Right cardiac atrium (tissue), 5 donors: ENCODE measurements around the gene ASCC1. TPM values are rescaled to one million over a fixed set of nuclear protein-coding genes. Genes with fewer than 3 reads are reported as not detected.
A peak's percentile ranks its signal among the peaks of the same experiment; 100 is the strongest.
"Not testable (repeated sequence)": the region's sequence is repeated elsewhere in the genome, so short reads cannot be mapped to it uniquely, and the experiment has no call there.

Experiments
- ATAC-seq, 2 donors: fragments of 200-7000 bp; cut with Tn5 transposase; one replicate each; pipeline versions ENCODE4 v1.8.0 to v1.9.1; 2020; ENCODE audit warnings: moderate library complexity in 2 of 2, mild to moderate bottlenecking in 1 of 2
- DNase-seq, 3 donors: peaks; one replicate each; pipeline ENCODE4 v3.0.0-alpha.2; 2020
- H3K27ac ChIP-seq: one replicate; pipeline ENCODE4 v1.5.1; 2013; ENCODE audit warnings: mild to moderate bottlenecking, low read length, control low read depth, moderate library complexity
- H3K27me3 ChIP-seq: one replicate; pipeline ENCODE4 v1.6.1; 2013; ENCODE audit not compliant: control insufficient read depth, insufficient read depth
- H3K4me1 ChIP-seq: one replicate; pipeline ENCODE4 v1.6.1; 2013; ENCODE audit warnings: low read length; ENCODE audit not compliant: control insufficient read depth, insufficient read depth
- H3K4me3 ChIP-seq: one replicate; pipeline ENCODE4 v1.5.1; 2013; ENCODE audit warnings: low read length, control low read depth
- H3K9me3 ChIP-seq: one replicate; pipeline ENCODE4 v1.6.1; 2013; ENCODE audit warnings: low read length; ENCODE audit not compliant: control insufficient read depth
- WGBS: extraction: QIAGEN DNeasy Blood & Tissue Kit; methylation state at CpG from one replicate; pipeline ENCODE4 v1.1.7; 2013; 5-methylcytosine and 5-hydroxymethylcytosine counted together
- intact Hi-C, 4 donors: fragments of 100-400 bp; cut with DNase I; formaldehyde crosslinking; loops; one replicate each; pipeline versions ENCODE4 v1.11.0 to v1.14.0; 2022 to 2023
- polyA plus RNA-seq: library from polyadenylated mRNA; stranded (reverse); fragments of 200-250 nt; gene quantifications from one replicate; pipeline ENCODE4 v1.2.3, GENCODE V29; 2013
- total RNA-seq, 4 donors: library from RNA; stranded (reverse); fragmentation: NEBNext Ultra II Directional; extraction: Animal tissue kit (Norgen Biotek cat#: 25700); gene quantifications; one replicate each; pipeline ENCODE4 v1.2.1, GENCODE V29; 2021
- donor health status: healthy with polysubstance abuse.
- donor health status: DM: no; HTN: yes; CAD: no.
- donor health status: DM: no; HTN: no; CAD: no.
- donor health status: DM: no; HTN: yes; CAD: no; lungs with severe emphysema.
- donor health status: DM: yes; HTN: yes; CAD: no.

Gene ASCC1
- total and polyA plus RNA-seq, 5 donors: 26.0 to 37.9 (median 31.6) TPM

- intact Hi-C loops, DNase-seq, H3K4me3 ChIP-seq, H3K9me3 ChIP-seq, H3K4me1 ChIP-seq, ATAC-seq, H3K27ac ChIP-seq, H3K27me3 ChIP-seq: not testable (repeated sequence)
- WGBS: 95% methylated on average over 3 of the region's 3 CpGs
Measured at GRCh38 chr10:72108004-72108370, 108.1 kb downstream of the ASCC1 start.

GRCh38 chr10:72107325-72108003 is 108.6 kb downstream of the ASCC1 start:
- intact Hi-C loops: no loop called here
- no peak for DNase-seq
- Histone ChIP-seq H3K9me3 (no peaks in the 10 kb centered on the region), H3K27me3 (no peaks in the 10 kb centered on the region), H3K27ac (no peak overlapping the region), H3K4me1 (peaks cover 5% of the 10 kb centered on the region), H3K4me3 (no peak overlapping the region)
- WGBS: 56% methylated on average over 3 of the region's 3 CpGs
- ATAC-seq: no peak

GRCh38 chr10:72106896-72107295 is 109.2 kb downstream of the ASCC1 start:
- intact Hi-C loops: no loop called here

GRCh38 chr10:72106154-72106849 is 109.8 kb downstream of the ASCC1 start:
- WGBS: 75% methylated on average over 2 of the region's 2 CpGs
- Histone ChIP-seq H3K27me3 (no peaks in the 10 kb centered on the region), H3K9me3 (no peaks in the 10 kb centered on the region), H3K4me3 (no peak overlapping the region), H3K4me1 (peaks cover 5% of the 10 kb centered on the region), H3K27ac (peak overlapping the region; percentile 23)
- ATAC-seq (no peak), DNase-seq (no peak)
- intact Hi-C loops: no loop called here

More at GRCh38 chr10:72106896-72107295, 109.2 kb downstream of the ASCC1 start:
- Histone ChIP-seq H3K4me3 (no peak overlapping the region), H3K27me3 (no peaks in the 10 kb centered on the region), H3K4me1 (peaks cover 5% of the 10 kb centered on the region), H3K9me3 (no peaks in the 10 kb centered on the region), H3K27ac (peak overlapping the region; percentile 23)
- 94% methylated on average over 2 of the region's 2 CpGs for WGBS
- DNase-seq: no peak
- no peak for ATAC-seq

GRCh38 chr10:72105710-72106109 is 110.4 kb downstream of the ASCC1 start:
- peak overlapping the region; percentile 61 for H3K27ac ChIP-seq
- DNase-seq (no peak), ATAC-seq (no peak)
- H3K4me1 ChIP-seq: peaks cover 5% of the 10 kb centered on the region
- H3K4me3 ChIP-seq: no peak overlapping the region
- no peaks in the 10 kb centered on the region for H3K9me3 ChIP-seq
- intact Hi-C loops: no loop called here
- no peaks in the 10 kb centered on the region for H3K27me3 ChIP-seq
- 69% methylated on average over 5 of the region's 5 CpGs for WGBS

GRCh38 chr10:72105098-72105475 is 111.0 kb downstream of the ASCC1 start:
- no peaks in the 10 kb centered on the region for H3K27me3 ChIP-seq
- DNase-seq (no peak), ATAC-seq (peak; percentile 10 to 21)
- no peak overlapping the region for H3K4me3 ChIP-seq
- peaks cover 3% of the 10 kb centered on the region for H3K4me1 ChIP-seq
- intact Hi-C loops: no loop called here
- no peaks in the 10 kb centered on the region for H3K9me3 ChIP-seq
- H3K27ac ChIP-seq: no peak overlapping the region
- 89% methylated on average over 9 of the region's 9 CpGs for WGBS

GRCh38 chr10:72104472-72105097 is 111.5 kb downstream of the ASCC1 start:
- DNase-seq (no peak), ATAC-seq (peak in 1 of 2 donors; percentile 5)
- H3K27me3 ChIP-seq: no peaks in the 10 kb centered on the region
- H3K4me1 ChIP-seq: no peaks in the 10 kb centered on the region
- 76% methylated on average over 8 of the region's 8 CpGs for WGBS
- no peak overlapping the region for H3K27ac ChIP-seq
- no peaks in the 10 kb centered on the region for H3K9me3 ChIP-seq
- no peak overlapping the region for H3K4me3 ChIP-seq
- intact Hi-C loops: no loop called here

GRCh38 chr10:72099600-72099921 is 116.5 kb downstream of the ASCC1 start:
- ATAC-seq (no peak), DNase-seq (no peak)
- no peaks in the 10 kb centered on the region for H3K9me3 ChIP-seq
- WGBS: 97% methylated on average over 10 of the region's 10 CpGs
- intact Hi-C loops: no loop called here
- H3K4me3 ChIP-seq: no peak overlapping the region
- H3K27me3 ChIP-seq: no peaks in the 10 kb centered on the region
- H3K4me1 ChIP-seq: peaks cover 2% of the 10 kb centered on the region
- no peak overlapping the region for H3K27ac ChIP-seq

GRCh38 chr10:72098836-72099599 is 117.1 kb downstream of the ASCC1 start:
- 90% methylated on average over 6 of the region's 6 CpGs for WGBS
- H3K27me3 ChIP-seq: no peaks in the 10 kb centered on the region
- no peak overlapping the region for H3K27ac ChIP-seq
- H3K9me3 ChIP-seq: no peaks in the 10 kb centered on the region
- intact Hi-C loops: no loop called here
- ATAC-seq: no peak
- DNase-seq: no peak
- peaks cover 2% of the 10 kb centered on the region for H3K4me1 ChIP-seq
- no peak overlapping the region for H3K4me3 ChIP-seq

- Histone ChIP-seq H3K9me3 (no peaks in the 10 kb centered on the region), H3K4me1 (peaks cover 2% of the 10 kb centered on the region), H3K27me3 (no peaks in the 10 kb centered on the region), H3K4me3 (no peak overlapping the region), H3K27ac (peak overlapping the region; percentile 40)
- intact Hi-C loops: no loop called here
- DNase-seq (no peak), ATAC-seq (peak; percentile 6 to 7)
- 88% methylated on average over 3 of the region's 3 CpGs for WGBS
Measured at GRCh38 chr10:72098301-72098835, 117.7 kb downstream of the ASCC1 start.
